ENCODE data around the gene FXYD5. TPM values are rescaled to one million over a fixed set of nuclear protein-coding genes. Genes with fewer than 3 reads are reported as not detected.

The FXYD5 gene
- total RNA-seq, 4 donors from 2014 or later: 5.2 to 23.3 (median 14.3) TPM

DNA sequence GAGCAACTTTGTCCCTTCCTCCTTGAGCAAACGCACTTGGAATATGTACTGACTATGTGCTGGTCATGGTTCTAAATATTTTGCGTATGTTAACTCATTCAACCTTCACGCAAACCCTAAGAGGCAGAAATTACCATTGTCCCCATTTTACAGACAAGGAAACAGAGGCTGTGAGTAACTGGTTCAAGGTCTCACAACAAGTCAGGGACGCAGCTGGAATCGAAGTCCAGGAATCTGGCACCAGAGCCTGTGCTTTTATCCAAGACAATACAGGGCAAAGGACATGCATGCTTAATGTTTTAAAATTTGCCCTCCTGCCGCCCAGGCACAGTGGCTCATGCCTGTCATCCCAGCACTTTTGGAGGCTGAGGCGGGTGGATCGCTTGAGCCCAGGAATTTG, 5.1 kb downstream of the FXYD5 start:
- intact Hi-C loops (cut with DNase I; ENCODE audit: low total_unique reads) (loop anchor here (5.0 kb wide), 1 partner anchor 43 kb away; no protein-coding TSS in a partner anchor), in situ Hi-C loops (cut with MboI; ENCODE audit: low sequenced_read_pairs in 4 of 4) (loop anchor here in 1 of 4 donors (10.0 kb wide), 1 partner anchor 105 kb away; the partner anchor contains the start of gene USF2)
- Histone ChIP-seq H3K9me3 (peaks cover 0 to 6% (median 0%) of the 10 kb centered on the region in 3 donors), H3K4me3 (no peak overlapping the region), H3K36me3 (peaks cover 0 to 16% of the 10 kb centered on the region in 2 donors), H3K27ac (no peak overlapping the region), H3K27me3 (peaks cover 14 to 31% (median 23%) of the 10 kb centered on the region in 3 donors), H3K4me1 (peaks cover 0 to 7% of the 10 kb centered on the region in 2 donors)
- ATAC-seq (no peak), DNase-seq (no peak)
- no peak for TF ChIP-seq POLR2A (IDR thresholded peaks at IDR 0.05)

DNA sequence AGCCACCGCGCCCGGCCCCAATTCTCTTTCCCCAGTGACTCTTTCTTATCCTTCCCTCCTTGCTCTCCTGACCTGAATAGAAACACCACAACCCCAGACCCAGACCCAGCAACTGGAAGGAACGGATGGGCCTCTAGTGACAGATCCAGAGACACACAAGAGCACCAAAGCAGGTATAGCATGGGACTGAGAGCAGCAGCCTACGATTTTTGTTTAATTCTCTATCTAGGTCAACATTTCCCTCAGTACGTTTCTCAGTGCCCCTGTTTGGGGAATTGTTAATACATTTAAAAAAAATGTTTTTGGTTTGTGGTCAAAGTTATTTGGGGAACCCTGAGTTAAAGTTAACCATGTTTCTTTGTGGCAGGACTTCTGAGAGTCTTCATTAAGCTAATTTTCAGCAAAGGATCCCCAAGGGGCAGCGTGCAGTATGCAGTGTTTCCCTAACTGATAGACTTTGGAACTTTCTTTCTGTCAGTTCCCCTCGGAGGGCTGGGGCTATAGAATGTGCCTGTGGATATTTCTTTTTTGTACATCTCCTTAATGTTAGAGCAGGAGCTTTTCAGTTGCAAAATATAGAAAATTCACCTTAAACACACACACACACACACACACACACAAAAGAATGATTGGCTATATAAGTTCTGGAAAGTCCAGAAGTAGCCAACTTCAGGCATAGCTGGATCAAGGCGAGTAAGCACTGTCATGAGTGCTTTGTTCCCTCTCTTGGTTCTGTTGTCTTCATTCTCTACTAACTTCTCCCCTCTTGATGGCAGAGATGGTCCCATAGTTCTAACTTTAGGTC, 6.3 kb downstream of the FXYD5 start:
- Histone ChIP-seq H3K4me3 (no peak overlapping the region), H3K4me1 (no peaks in the 10 kb centered on the region), H3K9me3 (peaks cover 0 to 6% (median 0%) of the 10 kb centered on the region in 3 donors), H3K27me3 (peaks cover 2 to 19% (median 11%) of the 10 kb centered on the region in 3 donors), H3K27ac (no peak overlapping the region), H3K36me3 (peaks cover 0 to 23% of the 10 kb centered on the region in 2 donors)
- TF ChIP-seq, protein P1, sequence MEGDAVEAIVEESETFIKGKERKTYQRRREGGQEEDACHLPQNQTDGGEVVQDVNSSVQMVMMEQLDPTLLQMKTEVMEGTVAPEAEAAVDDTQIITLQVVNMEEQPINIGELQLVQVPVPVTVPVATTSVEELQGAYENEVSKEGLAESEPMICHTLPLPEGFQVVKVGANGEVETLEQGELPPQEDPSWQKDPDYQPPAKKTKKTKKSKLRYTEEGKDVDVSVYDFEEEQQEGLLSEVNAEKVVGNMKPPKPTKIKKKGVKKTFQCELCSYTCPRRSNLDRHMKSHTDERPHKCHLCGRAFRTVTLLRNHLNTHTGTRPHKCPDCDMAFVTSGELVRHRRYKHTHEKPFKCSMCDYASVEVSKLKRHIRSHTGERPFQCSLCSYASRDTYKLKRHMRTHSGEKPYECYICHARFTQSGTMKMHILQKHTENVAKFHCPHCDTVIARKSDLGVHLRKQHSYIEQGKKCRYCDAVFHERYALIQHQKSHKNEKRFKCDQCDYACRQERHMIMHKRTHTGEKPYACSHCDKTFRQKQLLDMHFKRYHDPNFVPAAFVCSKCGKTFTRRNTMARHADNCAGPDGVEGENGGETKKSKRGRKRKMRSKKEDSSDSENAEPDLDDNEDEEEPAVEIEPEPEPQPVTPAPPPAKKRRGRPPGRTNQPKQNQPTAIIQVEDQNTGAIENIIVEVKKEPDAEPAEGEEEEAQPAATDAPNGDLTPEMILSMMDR (IDR thresholded peaks at IDR 0.05 in 4 of 5, conservative IDR thresholded peaks at IDR 0.05 in 1 of 5): no peak
- no peak for TF ChIP-seq POLR2A (IDR thresholded peaks at IDR 0.05)
- DNase-seq (no peak), ATAC-seq (no peak)
- intact Hi-C loops (cut with DNase I; ENCODE audit: low total_unique reads): no loop called here
- in situ Hi-C loops (cut with MboI; ENCODE audit: low sequenced_read_pairs in 4 of 4): no loop called here

DNA sequence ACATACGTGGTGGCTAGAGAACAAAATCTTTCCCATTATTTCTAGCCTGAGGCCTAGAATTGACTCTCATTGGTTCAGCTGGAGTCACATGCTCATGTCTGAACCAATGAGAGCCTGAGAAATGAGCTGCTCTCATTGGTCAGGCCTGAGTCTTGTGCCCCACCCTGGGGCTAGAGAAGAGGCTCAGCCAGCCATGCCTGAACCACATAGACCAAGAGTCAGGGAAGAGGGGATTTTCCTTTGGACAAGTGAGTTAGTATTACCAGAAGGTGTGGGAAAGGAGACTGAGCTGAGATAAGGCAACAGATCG, 6.9 kb downstream of the FXYD5 start:
- intact Hi-C loops (cut with DNase I; ENCODE audit: low total_unique reads) (no loop called here), in situ Hi-C loops (cut with MboI; ENCODE audit: low sequenced_read_pairs in 4 of 4) (no loop called here)
- no peak for TF ChIP-seq POLR2A (IDR thresholded peaks at IDR 0.05)
- TF ChIP-seq, protein P1 (IDR thresholded peaks at IDR 0.05 in 4 of 5, conservative IDR thresholded peaks at IDR 0.05 in 1 of 5): no peak
- peaks cover 0 to 6% (median 0%) of the 10 kb centered on the region in 3 donors for H3K9me3 ChIP-seq
- DNase-seq: no peak
- no peak overlapping the region for H3K27ac ChIP-seq
- H3K4me1 ChIP-seq: no peaks in the 10 kb centered on the region
- H3K27me3 ChIP-seq: peaks cover 0 to 13% (median 5%) of the 10 kb centered on the region in 3 donors
- H3K4me3 ChIP-seq: no peak overlapping the region
- no peak for ATAC-seq
- peaks cover 0 to 27% of the 10 kb centered on the region in 2 donors for H3K36me3 ChIP-seq

DNA sequence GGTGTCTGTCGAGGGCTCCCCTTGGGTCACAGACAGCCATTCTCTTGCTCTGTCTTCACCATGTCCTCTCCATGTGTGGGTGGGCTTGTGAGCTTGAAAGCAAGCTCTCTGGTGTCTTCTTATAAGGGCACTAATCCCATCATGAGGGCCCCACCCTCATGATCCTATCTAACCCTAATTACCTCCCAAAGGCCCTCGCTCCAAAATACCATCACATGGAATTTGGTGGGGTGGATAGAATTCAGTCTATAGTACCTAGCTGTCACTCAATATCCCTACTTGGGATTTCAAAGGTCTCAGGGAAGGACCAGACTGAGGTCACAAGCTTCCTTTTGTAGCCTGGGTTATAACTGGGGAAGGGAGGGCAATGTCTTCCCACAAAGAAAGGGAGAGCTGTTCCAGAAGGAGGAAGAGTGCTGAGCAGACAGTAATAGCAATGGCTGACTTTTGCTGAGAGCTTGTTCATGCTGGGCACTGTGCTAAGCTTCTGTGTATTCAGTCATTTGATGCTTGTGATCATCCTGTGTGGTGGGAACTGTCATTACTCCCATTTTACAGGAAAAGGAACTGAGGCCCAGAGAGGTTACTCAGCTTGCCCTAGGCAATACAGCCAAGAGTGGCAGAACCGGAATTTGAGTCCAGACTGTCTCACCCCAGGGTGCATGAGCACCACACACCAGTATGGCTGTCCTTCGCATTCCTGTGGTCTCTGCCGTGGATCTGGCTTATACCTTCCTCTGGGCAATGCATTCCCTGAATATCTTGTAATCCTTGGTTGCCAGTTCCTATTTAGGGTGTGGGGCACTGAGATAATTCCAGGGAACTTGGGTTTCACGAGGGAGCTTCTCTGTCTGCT, 8.2 kb downstream of the FXYD5 start:
- no peak for DNase-seq
- in situ Hi-C loops (cut with MboI; ENCODE audit: low sequenced_read_pairs in 4 of 4): no loop called here
- Histone ChIP-seq H3K27me3 (peaks cover 0 to 4% (median under 1%) of the 10 kb centered on the region in 3 donors), H3K27ac (no peak overlapping the region), H3K36me3 (peaks cover 0 to 32% of the 10 kb centered on the region in 2 donors), H3K4me3 (no peak overlapping the region), H3K9me3 (peaks cover 0 to 6% (median 0%) of the 10 kb centered on the region in 3 donors), H3K4me1 (no peaks in the 10 kb centered on the region)
- intact Hi-C loops (cut with DNase I; ENCODE audit: low total_unique reads): no loop called here
- ATAC-seq: no peak
- no peak for TF ChIP-seq POLR2A (IDR thresholded peaks at IDR 0.05)
- TF ChIP-seq, protein P1 (IDR thresholded peaks at IDR 0.05 in 4 of 5, conservative IDR thresholded peaks at IDR 0.05 in 1 of 5): no peak

DNA sequence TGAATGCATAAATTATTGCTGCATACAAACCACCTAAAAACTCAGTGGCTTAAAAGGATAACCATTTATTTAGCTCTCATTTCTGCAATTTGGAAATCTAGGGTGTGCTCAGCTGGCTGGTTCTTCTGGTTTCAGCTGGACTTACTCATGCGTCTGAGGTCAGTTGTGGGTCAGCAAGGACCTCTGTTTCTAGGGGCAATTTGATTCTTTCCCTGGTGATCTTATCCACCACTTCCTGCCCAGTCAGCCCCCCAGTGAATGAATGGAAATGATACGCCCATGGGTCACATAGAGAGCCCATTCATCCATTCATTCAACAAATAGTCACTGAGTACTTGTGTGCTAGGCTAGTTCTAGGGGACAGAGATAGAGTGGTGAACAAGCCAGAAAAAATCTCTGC, 9.9 kb downstream of the FXYD5 start:
- Histone ChIP-seq H3K27ac (no peak overlapping the region), H3K4me1 (no peaks in the 10 kb centered on the region), H3K9me3 (peaks cover 0 to 6% (median 0%) of the 10 kb centered on the region in 3 donors), H3K36me3 (peaks cover 0 to 32% of the 10 kb centered on the region in 2 donors), H3K4me3 (no peak overlapping the region), H3K27me3 (no peaks in the 10 kb centered on the region)
- DNase-seq: no peak
- TF ChIP-seq POLR2A (IDR thresholded peaks at IDR 0.05): no peak
- TF ChIP-seq, protein P1 (IDR thresholded peaks at IDR 0.05 in 4 of 5, conservative IDR thresholded peaks at IDR 0.05 in 1 of 5): no peak
- no peak for ATAC-seq
- in situ Hi-C loops (cut with MboI; ENCODE audit: low sequenced_read_pairs in 4 of 4): no loop called here
- intact Hi-C loops (cut with DNase I; ENCODE audit: low total_unique reads): no loop called here
